Smooth muscle cell (in vitro differentiated cells): ENCODE results near the gene HDGFL2. TPM values are rescaled to one million over a fixed set of nuclear protein-coding genes. Genes with fewer than 3 reads are reported as not detected.
A peak's percentile ranks its signal among the peaks of the same experiment; 100 is the strongest.

Experiments used
- DNase-seq: peaks from one replicate; lab custom pipeline; 2025; ENCODE audit not compliant: unreplicated experiment; lab: John Stamatoyannopoulos, UW
- H2AFZ ChIP-seq: fragments of 200-600 bp; sonication (generic); 2 replicates; pipeline ENCODE4 v1.6.0; 2016; ENCODE audit warnings: antibody characterized with exemption, low read depth, mild to moderate bottlenecking
- H3F3A ChIP-seq: fragments of 200-600 bp; sonication (generic); 2 replicates; pipeline ENCODE4 v1.6.0; 2017; ENCODE audit warnings: antibody characterized with exemption, low read depth
- H3K27ac ChIP-seq: fragments of 200-600 bp; sonication (generic); 2 replicates; pipeline ENCODE4 v1.5.1; 2016; ENCODE audit warnings: low read depth, mild to moderate bottlenecking
- H3K27me3 ChIP-seq: fragments of 200-600 bp; sonication (generic); 2 replicates; pipeline ENCODE4 v1.6.1; 2016; ENCODE audit warnings: low read depth, mild to moderate bottlenecking
- H3K36me3 ChIP-seq: fragments of 200-600 bp; sonication (generic); 2 replicates; pipeline ENCODE4 v1.5.1; 2016; ENCODE audit warnings: low read depth
- H3K4me1 ChIP-seq: fragments of 200-600 bp; sonication (generic); 2 replicates; pipeline ENCODE4 v1.5.1; 2016; ENCODE audit warnings: low read depth
- H3K4me2 ChIP-seq: fragments of 200-600 bp; sonication (generic); 2 replicates; pipeline ENCODE4 v1.6.0; 2016; ENCODE audit warnings: mild to moderate bottlenecking
- H3K4me3 ChIP-seq: fragments of 200-600 bp; sonication (generic); 2 replicates; pipeline ENCODE4 v1.5.1; 2016; ENCODE audit warnings: mild to moderate bottlenecking
- H3K79me2 ChIP-seq: fragments of 200-600 bp; sonication (generic); 2 replicates; pipeline ENCODE4 v1.6.0; 2016; ENCODE audit warnings: low read depth, mild to moderate bottlenecking
- H3K9ac ChIP-seq: fragments of 200-600 bp; sonication (generic); 2 replicates; pipeline ENCODE4 v1.6.0; 2016; ENCODE audit warnings: low read depth
- H3K9me3 ChIP-seq: fragments of 200-600 bp; sonication (generic); replicated peaks from 2 replicates; pipeline ENCODE4 v1.5.1; 2016; ENCODE audit warnings: low read depth
- H4K20me1 ChIP-seq: fragments of 200-600 bp; sonication (generic); 2 replicates; pipeline ENCODE4 v1.6.0; 2016; ENCODE audit warnings: low read depth
- CTCF ChIP-seq: fragments of 200-600 bp; sonication (generic); IDR thresholded peaks from 2 replicates; pipeline ENCODE4 v1.5.1; 2017; ENCODE audit warnings: borderline replicate concordance, mild to moderate bottlenecking, antibody characterized with exemption; ENCODE audit not compliant: insufficient read depth, poor library complexity, severe bottlenecking
- WGBS: methylation state at CpG from one replicate; pipeline ENCODE4 v1.1.7; 2016; ENCODE audit warnings: low lambda C conversion rate; 5-methylcytosine and 5-hydroxymethylcytosine counted together
- polyA plus RNA-seq: library from polyadenylated mRNA; unstranded; fragments of >200 nt; fragmentation: Nextera tagmentation; extraction: Ambion mirVana; gene quantifications from 2 replicates; pipeline ENCODE4 v1.2.1, GENCODE V29; 2016
- total RNA-seq: library from RNA; depleted of rRNA; stranded (reverse); fragments of >200 nt; gene quantifications from 2 replicates; pipeline ENCODE4 v1.2.3, GENCODE V29; 2014

Gene HDGFL2
- total and polyA plus RNA-seq, 2 experiments from 2014 or later, result 27.9 to 94.1 TPM

GRCh38 chr19:4456476-4456842 lies 15.6 kb upstream of the HDGFL2 start:
- H3K4me2 ChIP-seq, result peak overlapping the region; percentile 96
- peaks cover 25% of the 10 kb centered on the region for H3K79me2 ChIP-seq
- H2AFZ ChIP-seq, result no peak overlapping the region
- H3F3A ChIP-seq, result no peaks in the 10 kb centered on the region
- no peaks in the 10 kb centered on the region for H3K27me3 ChIP-seq
- H3K4me3 ChIP-seq, result peak overlapping the region; percentile 89
- TF ChIP-seq CTCF, result no peak
- H3K4me1 ChIP-seq, result peaks cover 24% of the 10 kb centered on the region
- H3K9me3 ChIP-seq, result no peaks in the 10 kb centered on the region
- H3K9ac ChIP-seq, result peak overlapping the region; percentile 99
- peak overlapping the region; percentile 96 for H3K27ac ChIP-seq
- H4K20me1 ChIP-seq, result peaks cover 27% of the 10 kb centered on the region
- H3K36me3 ChIP-seq, result no peaks in the 10 kb centered on the region
- 3% methylated on average over 9 of the region's 9 CpGs for WGBS
- peak; percentile 68 for DNase-seq

DNA sequence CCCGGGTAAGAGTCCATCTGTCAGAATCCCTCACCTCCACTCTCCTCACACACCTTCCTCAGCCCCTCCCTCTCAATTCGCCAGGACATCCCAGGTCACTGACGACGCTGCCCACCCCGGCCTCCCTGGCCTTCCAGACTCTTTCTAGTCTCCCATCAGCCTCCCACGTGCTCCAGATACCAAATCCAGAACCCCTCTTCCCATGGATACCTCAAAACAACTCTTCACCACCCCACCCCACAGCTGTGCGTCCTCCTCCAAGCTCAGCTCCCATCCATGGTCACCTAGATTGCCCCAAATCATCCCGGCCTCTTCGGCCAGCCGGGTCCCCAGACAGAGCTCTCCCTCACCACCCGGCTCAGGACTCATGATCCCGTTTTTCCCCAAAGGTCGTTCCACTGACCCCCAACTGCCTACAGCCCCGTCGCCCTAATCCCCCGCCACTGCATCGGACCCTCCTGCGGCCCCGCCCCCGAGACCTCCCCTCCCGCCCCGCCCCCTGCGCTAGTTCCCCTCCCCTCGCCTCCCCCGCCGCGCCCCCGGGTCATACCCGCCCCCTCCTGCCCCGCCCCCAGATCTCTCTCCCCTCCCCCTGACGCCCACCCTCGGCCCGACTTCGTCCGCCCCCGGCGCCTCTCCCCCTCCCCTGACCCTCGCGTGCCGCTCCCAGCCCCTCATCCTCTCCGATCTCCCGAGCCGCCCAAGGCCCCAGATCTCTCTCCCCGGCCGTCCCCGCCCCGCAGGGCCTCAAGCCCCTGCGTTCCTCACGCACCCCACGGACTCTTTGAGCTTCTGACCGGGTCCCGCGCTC lies 15.0 kb upstream of the HDGFL2 start:
- peaks cover 25% of the 10 kb centered on the region for H3K79me2 ChIP-seq
- no peak overlapping the region for H2AFZ ChIP-seq

GRCh38 chr19:4457654-4458395 lies 14.3 kb upstream of the HDGFL2 start, which contains the start of gene UBXN6:
UBXN6 (minus strand) TSS chr19:4457794; CDS start chr19:4457697, 97 bp downstream.
- Histone ChIP-seq H3K27me3 (no peaks in the 10 kb centered on the region), H3F3A (no peaks in the 10 kb centered on the region), H3K4me2 (peak within 1 kb of the TSS; percentile 96), H3K4me1 (peaks cover 24% of the 10 kb centered on the region), H4K20me1 (peaks cover 27% of the 10 kb centered on the region), H3K9me3 (no peaks in the 10 kb centered on the region), H3K4me3 (peak within 1 kb of the TSS; percentile 89), H3K9ac (peak within 1 kb of the TSS; percentile 99), H3K36me3 (no peaks in the 10 kb centered on the region), H2AFZ (peak within 1 kb of the TSS; percentile 51), H3K27ac (peak within 1 kb of the TSS; percentile 96), H3K79me2 (peaks cover 25% of the 10 kb centered on the region)
- 14% methylated on average over 52 of the region's 52 CpGs for WGBS
- no peak for TF ChIP-seq CTCF
- peak; percentile 89 for DNase-seq

More for the DNA sequence above, 15.0 kb upstream of the HDGFL2 start:
- H3K27ac ChIP-seq, result peak overlapping the region; percentile 96
- H3K36me3 ChIP-seq, result no peaks in the 10 kb centered on the region
- peak; percentile 77 for DNase-seq
- peak overlapping the region; percentile 96 for H3K4me2 ChIP-seq
- TF ChIP-seq CTCF, result no peak
- 5% methylated on average over 16 of the region's 53 CpGs for WGBS
- H3K9ac ChIP-seq, result peak overlapping the region; percentile 99
- H3K27me3 ChIP-seq, result no peaks in the 10 kb centered on the region
- peak overlapping the region; percentile 89 for H3K4me3 ChIP-seq
- peaks cover 24% of the 10 kb centered on the region for H3K4me1 ChIP-seq
- H3F3A ChIP-seq, result no peaks in the 10 kb centered on the region
- peaks cover 27% of the 10 kb centered on the region for H4K20me1 ChIP-seq
- no peaks in the 10 kb centered on the region for H3K9me3 ChIP-seq
